ENCODE measurements around the gene POU2AF1. TPM values are rescaled to one million over a fixed set of nuclear protein-coding genes. Genes with fewer than 3 reads are reported as not detected.

The POU2AF1 gene
- total and polyA plus RNA-seq, 12 donors, result 0.07 to 1.8 (median 0.15) TPM; not detected in 3

GRCh38 chr11:111400595-111400994 lies 21.5 kb upstream of the POU2AF1 start:
- intact Hi-C loops (cut with DNase I), result no loop called here
- Histone ChIP-seq H3K27me3 (peaks cover 0 to 6% (median 0%) of the 10 kb centered on the region in 7 donors), H3K36me3 (no peaks in the 10 kb centered on the region), H3K4me1 (no peaks in the 10 kb centered on the region), H3K9me3 (no peaks in the 10 kb centered on the region), H3K27ac (no peak overlapping the region), H3K4me3 (no peak overlapping the region)
- DNase-seq (no peak), ATAC-seq (no peak)
- no peak for TF ChIP-seq CTCF (IDR thresholded peaks at IDR 0.05)

- intact Hi-C loops (cut with DNase I), result no loop called here
- WGBS, 2 donors, result 93% methylated on average over 7 of the region's 7 CpGs
- no peak for TF ChIP-seq CTCF (IDR thresholded peaks at IDR 0.05)
- no peaks in the 10 kb centered on the region for H3K4me1 ChIP-seq
- no peak overlapping the region for H3K27ac ChIP-seq
- peaks cover 0 to 9% (median 0%) of the 10 kb centered on the region in 7 donors for H3K27me3 ChIP-seq
- DNase-seq, result no peak
- H3K9me3 ChIP-seq, result no peaks in the 10 kb centered on the region
- H3K4me3 ChIP-seq, result no peak overlapping the region
- no peaks in the 10 kb centered on the region for H3K36me3 ChIP-seq
- no peak for ATAC-seq
These were observed 20.3 kb upstream of the POU2AF1 start for GRCh38 chr11:111399187-111400031.

GRCh38 chr11:111397034-111397433 lies 18.0 kb upstream of the POU2AF1 start:
- intact Hi-C loops (cut with DNase I), result no loop called here
- Histone ChIP-seq H3K9me3 (no peaks in the 10 kb centered on the region), H3K27me3 (peaks cover 0 to 10% (median 0%) of the 10 kb centered on the region in 7 donors), H3K4me3 (no peak overlapping the region), H3K36me3 (no peaks in the 10 kb centered on the region), H3K4me1 (no peaks in the 10 kb centered on the region), H3K27ac (no peak overlapping the region)
- 79% methylated on average over 2 of the region's 2 CpGs for WGBS, 2 donors
- DNase-seq (no peak), ATAC-seq (no peak)
- TF ChIP-seq CTCF (IDR thresholded peaks at IDR 0.05), result no peak

- intact Hi-C loops (cut with DNase I), result no loop called here
- DNase-seq (no peak), ATAC-seq (no peak)
- H3K27me3 ChIP-seq, result peaks cover 0 to 15% (median 0%) of the 10 kb centered on the region in 7 donors
- WGBS, 2 donors, result 92 to 94% methylated on average over 7 of the region's 7 CpGs
- H3K36me3 ChIP-seq, result no peaks in the 10 kb centered on the region
- H3K9me3 ChIP-seq, result no peaks in the 10 kb centered on the region
- no peak for TF ChIP-seq CTCF (IDR thresholded peaks at IDR 0.05)
- no peak overlapping the region for H3K27ac ChIP-seq
- H3K4me3 ChIP-seq, result no peak overlapping the region
- H3K4me1 ChIP-seq, result no peaks in the 10 kb centered on the region
These were observed 16.7 kb upstream of the POU2AF1 start for GRCh38 chr11:111395749-111396148.
